Measurements from ENCODE around the gene RDH8.

Gene RDH8

DNA sequence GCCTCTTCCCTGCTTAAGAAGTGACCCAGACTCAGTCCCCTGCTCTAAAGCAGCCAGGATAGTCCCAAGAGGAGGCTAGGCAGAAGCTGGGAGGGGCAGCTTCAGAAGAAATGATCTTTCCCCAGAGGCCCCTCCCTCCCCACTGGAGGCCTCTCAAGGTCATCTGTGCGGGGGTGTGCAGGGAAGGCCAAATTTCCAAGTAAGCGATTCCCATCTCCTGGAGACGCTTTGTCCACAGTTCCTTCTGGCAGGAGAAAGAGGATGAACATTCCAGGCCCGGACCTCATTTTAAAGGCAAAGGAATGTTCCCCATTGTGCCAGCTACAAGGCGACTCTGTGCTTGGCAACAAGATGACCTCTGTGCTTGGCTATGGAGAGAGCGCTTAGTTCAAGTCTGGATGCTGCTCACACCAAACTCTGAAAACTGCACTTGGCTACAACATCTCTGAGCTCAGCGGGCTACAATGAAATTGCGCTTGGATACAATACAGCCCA is 26.4 kb upstream of the RDH8 start:
- Histone ChIP-seq H3K36me3 (ENCODE audit: insufficient read depth, low read length) (no peaks in the 10 kb centered on the region), H3K4me1 (ENCODE audit: control insufficient read depth, insufficient read depth, low read length, unreplicated experiment) (peaks cover 13% of the 10 kb centered on the region), H3K27me3 (ENCODE audit: insufficient read depth, low read length) (no peaks in the 10 kb centered on the region), H3K27ac (ENCODE audit: low read depth, low read length) (no peak overlapping the region), H3K79me2 (ENCODE audit: control insufficient read depth, insufficient read depth, low read length, unreplicated experiment) (no peaks in the 10 kb centered on the region), H2AFZ (ENCODE audit: low read length, unreplicated experiment) (no peak overlapping the region), H3K4me3 (ENCODE audit: low read depth, low read length) (no peak overlapping the region)

DNA sequence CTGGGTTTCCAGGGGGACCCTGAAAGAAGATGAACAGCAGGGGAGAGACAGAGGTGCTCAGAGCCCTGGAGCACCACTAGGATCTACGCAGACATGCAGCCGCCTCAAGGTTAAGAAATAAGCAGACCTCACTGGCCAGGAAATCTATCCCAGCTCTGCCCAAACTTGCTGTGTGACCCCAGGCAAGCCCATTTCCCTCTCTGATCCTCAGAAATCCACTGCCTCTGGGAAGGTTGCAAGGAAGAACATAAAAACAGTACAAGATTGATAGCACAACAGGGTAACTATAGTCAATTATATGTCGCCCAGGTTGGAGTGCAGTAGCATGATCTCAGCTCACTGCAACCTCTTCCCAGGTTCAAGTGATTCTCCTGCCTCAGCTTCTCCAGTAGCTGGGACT is 23.8 kb upstream of the RDH8 start:
- H3K79me2 ChIP-seq (ENCODE audit: control insufficient read depth, insufficient read depth, low read length, unreplicated experiment), result no peaks in the 10 kb centered on the region
- no peak overlapping the region for H3K27ac ChIP-seq (ENCODE audit: low read depth, low read length)
- no peak overlapping the region for H3K4me3 ChIP-seq (ENCODE audit: low read depth, low read length)
- peaks cover 8% of the 10 kb centered on the region for H3K4me1 ChIP-seq (ENCODE audit: control insufficient read depth, insufficient read depth, low read length, unreplicated experiment)
- H3K36me3 ChIP-seq (ENCODE audit: insufficient read depth, low read length), result no peaks in the 10 kb centered on the region
- no peaks in the 10 kb centered on the region for H3K27me3 ChIP-seq (ENCODE audit: insufficient read depth, low read length)
- H2AFZ ChIP-seq (ENCODE audit: low read length, unreplicated experiment), result no peak overlapping the region

DNA sequence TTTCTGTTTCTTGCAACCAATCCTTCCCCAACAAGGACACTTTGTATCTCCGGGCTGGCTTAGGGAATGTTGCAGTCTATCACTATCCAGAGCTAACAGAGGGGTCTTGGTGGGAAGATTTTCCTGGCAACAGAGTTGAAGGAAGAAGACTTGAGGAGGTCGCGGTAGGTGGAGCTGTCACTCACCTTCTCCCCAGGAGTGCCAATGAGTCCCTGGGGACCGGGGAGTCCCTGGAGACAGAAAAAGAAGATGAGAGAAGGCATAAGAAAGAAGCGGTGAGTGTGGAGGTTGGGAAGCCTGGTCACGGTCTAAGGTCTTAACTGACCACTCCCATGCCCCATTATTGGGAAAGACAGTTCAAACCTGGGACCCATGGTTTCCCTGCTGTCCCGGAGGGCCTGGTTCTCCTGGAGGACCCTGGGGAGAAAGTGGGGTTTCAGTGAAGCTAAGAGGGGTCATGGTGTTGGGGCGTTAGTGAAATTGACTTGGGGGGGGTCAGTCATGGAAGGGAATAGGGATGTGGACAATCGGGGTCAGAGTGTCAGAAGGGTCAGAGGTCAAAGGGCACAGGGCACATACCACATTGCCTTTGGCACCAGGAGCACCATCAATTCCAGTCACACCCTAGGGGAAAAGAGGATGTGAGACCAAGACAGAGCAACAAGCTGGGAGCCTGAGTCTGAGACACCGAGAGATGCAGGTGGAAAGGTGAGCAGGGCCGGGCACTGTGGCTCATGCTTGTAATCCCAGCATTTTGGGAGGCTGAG is 21.7 kb upstream of the RDH8 start:
- Histone ChIP-seq H3K79me2 (ENCODE audit: control insufficient read depth, insufficient read depth, low read length, unreplicated experiment) (no peaks in the 10 kb centered on the region), H2AFZ (ENCODE audit: low read length, unreplicated experiment) (no peak overlapping the region), H3K36me3 (ENCODE audit: insufficient read depth, low read length) (no peaks in the 10 kb centered on the region), H3K4me1 (ENCODE audit: control insufficient read depth, insufficient read depth, low read length, unreplicated experiment) (peaks cover 6% of the 10 kb centered on the region), H3K27me3 (ENCODE audit: insufficient read depth, low read length) (no peaks in the 10 kb centered on the region), H3K27ac (ENCODE audit: low read depth, low read length) (no peak overlapping the region), H3K4me3 (ENCODE audit: low read depth, low read length) (no peak overlapping the region)

DNA sequence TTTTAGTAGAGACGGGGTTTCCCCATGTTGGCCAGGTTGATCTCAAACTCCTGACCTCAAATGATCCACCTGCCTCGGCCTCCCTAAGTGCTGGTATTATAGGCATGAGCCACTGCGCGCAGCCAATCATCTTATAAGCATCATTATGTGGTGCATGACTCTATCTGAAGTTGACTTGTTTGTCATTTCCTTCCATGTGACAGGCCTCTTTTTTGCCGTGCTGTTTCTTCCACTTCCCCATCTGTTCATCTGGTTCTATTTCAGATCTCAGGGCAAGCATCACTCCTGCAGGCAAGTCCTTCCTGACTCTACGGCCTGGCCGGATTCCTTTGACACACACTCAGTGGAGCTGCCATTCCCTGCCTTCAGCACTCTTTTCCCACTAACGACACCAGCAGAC is 18.2 kb upstream of the RDH8 start:
- Histone ChIP-seq H3K79me2 (ENCODE audit: control insufficient read depth, insufficient read depth, low read length, unreplicated experiment) (no peaks in the 10 kb centered on the region), H3K4me3 (ENCODE audit: low read depth, low read length) (no peak overlapping the region), H3K4me1 (ENCODE audit: control insufficient read depth, insufficient read depth, low read length, unreplicated experiment) (no peaks in the 10 kb centered on the region), H3K27ac (ENCODE audit: low read depth, low read length) (no peak overlapping the region), H3K36me3 (ENCODE audit: insufficient read depth, low read length) (no peaks in the 10 kb centered on the region), H3K27me3 (ENCODE audit: insufficient read depth, low read length) (no peaks in the 10 kb centered on the region), H2AFZ (ENCODE audit: low read length, unreplicated experiment) (no peak overlapping the region)

DNA sequence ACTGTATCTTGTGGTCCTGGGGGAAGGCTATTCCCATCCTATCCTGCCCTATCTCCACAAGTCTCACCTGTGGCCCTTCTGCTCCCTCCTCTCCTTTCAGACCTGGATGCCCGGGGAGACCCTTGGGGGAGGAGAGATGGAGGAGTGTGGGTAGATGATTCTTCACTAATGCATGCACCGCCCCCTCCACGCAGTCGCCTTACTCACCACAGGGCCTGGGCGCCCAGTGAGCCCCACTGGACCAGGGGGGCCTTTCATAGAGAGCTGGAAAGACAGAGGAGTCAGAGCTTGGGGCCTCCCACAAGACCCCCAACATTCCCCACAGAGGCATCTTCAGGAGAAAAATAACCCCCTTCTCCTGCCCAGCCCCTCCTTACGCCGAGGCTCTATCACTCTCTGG is 17.3 kb upstream of the RDH8 start:
- no peak overlapping the region for H3K4me3 ChIP-seq (ENCODE audit: low read depth, low read length)
- H3K36me3 ChIP-seq (ENCODE audit: insufficient read depth, low read length), result no peaks in the 10 kb centered on the region
- no peak overlapping the region for H3K27ac ChIP-seq (ENCODE audit: low read depth, low read length)
- no peaks in the 10 kb centered on the region for H3K27me3 ChIP-seq (ENCODE audit: insufficient read depth, low read length)
- H3K4me1 ChIP-seq (ENCODE audit: control insufficient read depth, insufficient read depth, low read length, unreplicated experiment), result no peaks in the 10 kb centered on the region
- H3K79me2 ChIP-seq (ENCODE audit: control insufficient read depth, insufficient read depth, low read length, unreplicated experiment), result no peaks in the 10 kb centered on the region
- H2AFZ ChIP-seq (ENCODE audit: low read length, unreplicated experiment), result no peak overlapping the region

DNA sequence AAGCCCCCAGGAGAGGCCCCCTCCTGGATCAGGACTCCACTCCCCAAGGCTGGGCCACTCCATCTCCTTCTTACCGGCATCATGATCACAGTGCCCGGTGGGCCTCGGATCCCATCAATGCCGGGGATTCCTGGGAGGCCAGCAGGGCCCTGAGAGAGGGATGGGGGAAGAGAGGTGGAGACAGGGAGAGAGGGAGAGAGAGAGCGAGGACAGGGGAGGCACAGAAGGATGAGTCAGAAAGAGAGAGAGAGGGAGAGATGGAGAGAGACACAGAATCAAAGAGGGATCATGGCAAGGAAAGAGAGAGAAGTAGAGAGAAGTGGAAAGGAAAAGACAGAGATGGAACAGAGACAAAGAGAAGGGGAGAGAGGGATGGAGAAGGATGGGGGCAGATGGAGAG is 16.7 kb upstream of the RDH8 start:
- H3K79me2 ChIP-seq (ENCODE audit: control insufficient read depth, insufficient read depth, low read length, unreplicated experiment), result no peaks in the 10 kb centered on the region
- H3K4me1 ChIP-seq (ENCODE audit: control insufficient read depth, insufficient read depth, low read length, unreplicated experiment), result no peaks in the 10 kb centered on the region
- no peaks in the 10 kb centered on the region for H3K27me3 ChIP-seq (ENCODE audit: insufficient read depth, low read length)
- no peak overlapping the region for H2AFZ ChIP-seq (ENCODE audit: low read length, unreplicated experiment)
- no peak overlapping the region for H3K4me3 ChIP-seq (ENCODE audit: low read depth, low read length)
- H3K27ac ChIP-seq (ENCODE audit: low read depth, low read length), result no peak overlapping the region
- no peaks in the 10 kb centered on the region for H3K36me3 ChIP-seq (ENCODE audit: insufficient read depth, low read length)

DNA sequence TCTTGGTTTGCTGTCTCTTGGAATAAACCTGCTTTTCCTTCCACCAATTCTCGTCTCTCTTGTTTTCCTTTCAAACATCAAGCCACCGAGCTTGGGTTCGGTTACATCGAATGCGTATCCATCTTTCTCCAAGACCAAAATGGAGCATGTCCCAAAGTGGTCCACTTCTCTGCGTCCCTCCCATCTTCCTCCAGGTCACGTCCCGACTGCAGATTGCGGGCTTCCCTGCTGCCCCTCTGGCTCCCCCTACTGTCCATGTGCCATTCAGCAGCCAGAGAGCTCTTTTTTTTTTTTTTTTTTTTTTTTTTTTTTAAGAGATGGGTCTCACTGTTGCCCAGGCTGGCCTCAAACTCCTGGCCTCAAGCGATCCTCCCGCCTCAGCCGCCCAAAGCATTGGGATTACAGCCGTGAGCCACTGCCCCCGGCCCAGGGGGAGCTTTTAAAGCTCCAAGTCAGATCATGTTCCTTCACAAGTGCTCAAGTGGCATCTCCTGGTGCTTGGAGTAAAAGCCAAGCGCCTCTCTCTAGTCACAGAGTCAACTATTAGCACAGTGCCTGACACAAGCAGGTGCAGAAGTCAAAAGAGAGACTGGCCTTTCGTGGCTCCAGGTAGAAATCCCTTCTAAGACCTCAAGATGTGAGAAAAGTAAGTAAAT is 13.0 kb upstream of the RDH8 start:
- H3K27ac ChIP-seq (ENCODE audit: low read depth, low read length), result no peak overlapping the region
- no peaks in the 10 kb centered on the region for H3K36me3 ChIP-seq (ENCODE audit: insufficient read depth, low read length)
- no peak overlapping the region for H2AFZ ChIP-seq (ENCODE audit: low read length, unreplicated experiment)
- H3K4me1 ChIP-seq (ENCODE audit: control insufficient read depth, insufficient read depth, low read length, unreplicated experiment), result no peaks in the 10 kb centered on the region
- no peaks in the 10 kb centered on the region for H3K79me2 ChIP-seq (ENCODE audit: control insufficient read depth, insufficient read depth, low read length, unreplicated experiment)
- H3K27me3 ChIP-seq (ENCODE audit: insufficient read depth, low read length), result no peaks in the 10 kb centered on the region
- H3K4me3 ChIP-seq (ENCODE audit: low read depth, low read length), result no peak overlapping the region

DNA sequence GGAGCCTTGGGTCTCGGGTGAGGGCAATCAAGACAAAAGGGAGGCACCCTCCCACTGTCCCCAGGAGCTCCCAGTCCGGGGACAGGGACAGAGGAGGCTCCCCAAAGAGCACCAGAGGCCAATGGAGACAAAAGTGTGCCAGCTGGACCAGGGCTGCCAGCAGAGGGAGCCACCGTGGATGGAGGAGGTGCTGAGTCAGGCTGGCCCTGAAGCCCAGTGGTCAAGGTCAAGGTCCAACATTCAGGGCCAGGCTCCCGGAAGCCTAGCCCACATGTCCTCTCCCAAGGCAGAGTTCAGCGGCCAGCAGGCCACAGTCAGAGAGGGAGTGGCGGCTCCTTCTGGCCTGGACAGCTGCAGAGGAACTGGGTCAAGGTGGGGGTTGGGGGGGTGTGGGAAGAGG is 11.4 kb upstream of the RDH8 start:
- Histone ChIP-seq H3K27me3 (ENCODE audit: insufficient read depth, low read length) (no peaks in the 10 kb centered on the region), H3K27ac (ENCODE audit: low read depth, low read length) (no peak overlapping the region), H2AFZ (ENCODE audit: low read length, unreplicated experiment) (no peak overlapping the region)

DNA sequence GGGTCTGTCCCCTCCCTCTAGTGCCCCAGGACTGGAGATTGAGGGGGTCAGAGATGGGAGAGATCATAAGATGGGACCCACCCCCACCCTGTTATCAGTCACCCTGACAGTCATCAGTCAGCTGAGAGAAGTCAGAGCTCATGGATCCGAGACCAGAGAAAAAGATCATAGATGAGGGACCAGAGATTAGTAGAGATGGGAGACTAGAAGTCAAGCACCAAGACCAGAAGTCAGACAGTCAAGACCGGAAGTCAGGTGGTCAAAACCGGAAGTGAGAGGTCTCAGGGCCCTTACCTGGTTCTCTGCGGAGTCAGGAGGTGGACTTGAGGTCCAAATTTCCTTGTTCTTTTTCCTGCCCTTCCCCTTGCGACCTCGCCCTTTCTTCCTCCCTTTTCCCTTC is 10.0 kb upstream of the RDH8 start:
- Histone ChIP-seq H3K27me3 (ENCODE audit: insufficient read depth, low read length) (no peaks in the 10 kb centered on the region), H3K27ac (ENCODE audit: low read depth, low read length) (no peak overlapping the region), H3K36me3 (ENCODE audit: insufficient read depth, low read length) (no peaks in the 10 kb centered on the region)

More for the DNA sequence above, 11.4 kb upstream of the RDH8 start:
- Histone ChIP-seq H3K79me2 (ENCODE audit: control insufficient read depth, insufficient read depth, low read length, unreplicated experiment) (no peaks in the 10 kb centered on the region), H3K4me3 (ENCODE audit: low read depth, low read length) (no peak overlapping the region), H3K36me3 (ENCODE audit: insufficient read depth, low read length) (no peaks in the 10 kb centered on the region), H3K4me1 (ENCODE audit: control insufficient read depth, insufficient read depth, low read length, unreplicated experiment) (no peaks in the 10 kb centered on the region)

DNA sequence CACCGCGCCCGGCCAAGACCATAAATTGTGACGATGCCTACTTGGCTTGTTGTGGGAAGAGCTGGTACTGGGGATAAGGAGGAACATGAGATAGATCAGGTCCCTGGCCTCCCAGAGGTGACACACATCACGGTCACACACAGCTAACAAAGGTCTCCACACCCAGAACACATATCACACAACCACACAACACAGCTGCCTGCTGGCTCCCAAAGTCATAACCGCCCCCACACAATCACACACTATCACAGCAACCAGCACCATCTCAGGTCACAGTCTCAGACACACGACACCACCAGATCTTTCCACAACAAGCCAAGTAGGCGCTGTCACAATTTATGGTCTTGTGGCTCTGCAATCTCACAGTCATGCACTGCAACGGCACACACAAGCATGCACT is 8.7 kb upstream of the RDH8 start:
- Histone ChIP-seq H3K4me1 (ENCODE audit: control insufficient read depth, insufficient read depth, low read length, unreplicated experiment) (peaks cover 24% of the 10 kb centered on the region), H3K27me3 (ENCODE audit: insufficient read depth, low read length) (no peaks in the 10 kb centered on the region), H3K79me2 (ENCODE audit: control insufficient read depth, insufficient read depth, low read length, unreplicated experiment) (no peaks in the 10 kb centered on the region), H3K27ac (ENCODE audit: low read depth, low read length) (no peak overlapping the region), H3K4me3 (ENCODE audit: low read depth, low read length) (no peak overlapping the region), H3K36me3 (ENCODE audit: insufficient read depth, low read length) (no peaks in the 10 kb centered on the region), H2AFZ (ENCODE audit: low read length, unreplicated experiment) (no peak overlapping the region)

More for the DNA sequence above, 10.0 kb upstream of the RDH8 start:
- no peak overlapping the region for H3K4me3 ChIP-seq (ENCODE audit: low read depth, low read length)
- no peak overlapping the region for H2AFZ ChIP-seq (ENCODE audit: low read length, unreplicated experiment)
- peaks cover 12% of the 10 kb centered on the region for H3K4me1 ChIP-seq (ENCODE audit: control insufficient read depth, insufficient read depth, low read length, unreplicated experiment)
- no peaks in the 10 kb centered on the region for H3K79me2 ChIP-seq (ENCODE audit: control insufficient read depth, insufficient read depth, low read length, unreplicated experiment)
